Measurements from ENCODE around the gene SCN4A. TPM values are rescaled to one million over a fixed set of nuclear protein-coding genes. Genes with fewer than 3 reads are reported as not detected.

SCN4A gene
- total RNA-seq, 4 donors from 2014 or later: 0.80 to 1.5 (median 0.81) TPM

DNA sequence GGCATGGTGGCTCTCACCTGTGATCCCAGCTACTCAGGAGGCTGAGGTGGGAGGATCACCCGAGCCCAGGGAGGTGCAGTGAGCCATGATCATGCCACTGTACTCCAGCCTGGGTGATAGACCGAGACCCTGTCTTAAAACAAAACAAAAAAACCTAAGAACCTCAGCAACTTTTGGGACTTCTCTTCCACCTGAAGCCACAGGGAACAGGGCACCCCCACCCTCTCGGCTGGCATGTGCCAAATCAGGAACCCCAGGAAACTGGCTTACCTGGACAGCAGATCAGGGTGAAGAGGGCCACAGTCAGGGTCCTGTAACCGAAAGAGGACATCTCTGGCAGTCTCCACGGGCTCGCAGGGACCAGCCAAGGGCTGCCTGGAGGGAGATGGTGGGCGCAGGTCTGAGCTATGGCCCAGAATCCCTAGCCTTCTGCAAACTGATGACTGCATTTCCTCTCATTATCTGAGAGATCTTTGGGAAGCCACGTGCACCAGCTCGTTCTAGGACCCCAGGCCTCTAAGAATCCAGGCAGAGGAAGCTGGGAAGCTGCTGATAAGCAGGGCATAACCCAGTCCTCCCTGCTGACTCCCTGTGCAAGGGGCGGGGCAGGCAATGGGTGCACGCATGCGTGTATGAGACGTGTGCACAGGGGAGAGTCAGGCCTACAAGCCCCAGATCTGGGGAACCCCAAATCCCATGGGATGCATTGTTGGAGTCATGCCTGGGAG is 33.8 kb upstream of the SCN4A start:
- peak in 1 of 2 donors; percentile 85 for DNase-seq (ENCODE audit: low spot score in 2 of 2)

DNA sequence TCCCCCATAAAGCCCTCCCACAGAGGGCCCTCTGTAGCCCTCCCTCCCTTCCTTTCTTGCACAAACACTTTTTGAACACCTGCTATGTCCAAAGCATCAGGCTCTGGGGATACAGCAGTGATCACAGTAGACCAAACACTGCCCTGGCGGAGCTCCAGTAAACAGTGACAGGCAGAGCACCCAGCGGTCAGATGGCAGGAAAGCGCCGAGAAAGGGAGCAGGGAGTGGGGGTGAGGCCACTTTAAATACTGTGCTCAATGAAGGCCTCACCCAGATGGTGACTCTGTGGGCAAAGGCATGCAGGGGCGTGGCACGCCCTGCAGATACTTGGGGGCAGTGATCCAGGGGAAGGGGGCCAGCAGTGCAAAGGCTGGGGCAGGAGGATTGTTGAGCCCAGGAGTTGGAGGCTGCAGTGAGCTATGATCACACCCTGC is 33.0 kb upstream of the SCN4A start:
- DNase-seq (ENCODE audit: low spot score in 2 of 2): peak in 1 of 2 donors; percentile 87
- TF ChIP-seq, protein P1, sequence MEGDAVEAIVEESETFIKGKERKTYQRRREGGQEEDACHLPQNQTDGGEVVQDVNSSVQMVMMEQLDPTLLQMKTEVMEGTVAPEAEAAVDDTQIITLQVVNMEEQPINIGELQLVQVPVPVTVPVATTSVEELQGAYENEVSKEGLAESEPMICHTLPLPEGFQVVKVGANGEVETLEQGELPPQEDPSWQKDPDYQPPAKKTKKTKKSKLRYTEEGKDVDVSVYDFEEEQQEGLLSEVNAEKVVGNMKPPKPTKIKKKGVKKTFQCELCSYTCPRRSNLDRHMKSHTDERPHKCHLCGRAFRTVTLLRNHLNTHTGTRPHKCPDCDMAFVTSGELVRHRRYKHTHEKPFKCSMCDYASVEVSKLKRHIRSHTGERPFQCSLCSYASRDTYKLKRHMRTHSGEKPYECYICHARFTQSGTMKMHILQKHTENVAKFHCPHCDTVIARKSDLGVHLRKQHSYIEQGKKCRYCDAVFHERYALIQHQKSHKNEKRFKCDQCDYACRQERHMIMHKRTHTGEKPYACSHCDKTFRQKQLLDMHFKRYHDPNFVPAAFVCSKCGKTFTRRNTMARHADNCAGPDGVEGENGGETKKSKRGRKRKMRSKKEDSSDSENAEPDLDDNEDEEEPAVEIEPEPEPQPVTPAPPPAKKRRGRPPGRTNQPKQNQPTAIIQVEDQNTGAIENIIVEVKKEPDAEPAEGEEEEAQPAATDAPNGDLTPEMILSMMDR (IDR thresholded peaks at IDR 0.05): no peak
- no peak for TF ChIP-seq POLR2A (IDR thresholded peaks at IDR 0.05)
- 28 to 44% methylated on average over 6 of the region's 6 CpGs for WGBS, 2 donors
- no peak overlapping the region for H3K4me3 ChIP-seq (ENCODE audit: low read depth, poor library complexity, severe bottlenecking)
- intact Hi-C loops (cut with DNase I; ENCODE audit: low total_unique reads): no loop called here

More for the DNA sequence above, 33.8 kb upstream of the SCN4A start:
- intact Hi-C loops (cut with DNase I; ENCODE audit: low total_unique reads): no loop called here
- no peak overlapping the region for H3K4me3 ChIP-seq (ENCODE audit: low read depth, poor library complexity, severe bottlenecking)
- 59 to 69% methylated on average over 12 to 13 of the region's 13 CpGs for WGBS, 2 donors
- no peak for TF ChIP-seq POLR2A (IDR thresholded peaks at IDR 0.05)
- TF ChIP-seq, protein P1 (IDR thresholded peaks at IDR 0.05): no peak

DNA sequence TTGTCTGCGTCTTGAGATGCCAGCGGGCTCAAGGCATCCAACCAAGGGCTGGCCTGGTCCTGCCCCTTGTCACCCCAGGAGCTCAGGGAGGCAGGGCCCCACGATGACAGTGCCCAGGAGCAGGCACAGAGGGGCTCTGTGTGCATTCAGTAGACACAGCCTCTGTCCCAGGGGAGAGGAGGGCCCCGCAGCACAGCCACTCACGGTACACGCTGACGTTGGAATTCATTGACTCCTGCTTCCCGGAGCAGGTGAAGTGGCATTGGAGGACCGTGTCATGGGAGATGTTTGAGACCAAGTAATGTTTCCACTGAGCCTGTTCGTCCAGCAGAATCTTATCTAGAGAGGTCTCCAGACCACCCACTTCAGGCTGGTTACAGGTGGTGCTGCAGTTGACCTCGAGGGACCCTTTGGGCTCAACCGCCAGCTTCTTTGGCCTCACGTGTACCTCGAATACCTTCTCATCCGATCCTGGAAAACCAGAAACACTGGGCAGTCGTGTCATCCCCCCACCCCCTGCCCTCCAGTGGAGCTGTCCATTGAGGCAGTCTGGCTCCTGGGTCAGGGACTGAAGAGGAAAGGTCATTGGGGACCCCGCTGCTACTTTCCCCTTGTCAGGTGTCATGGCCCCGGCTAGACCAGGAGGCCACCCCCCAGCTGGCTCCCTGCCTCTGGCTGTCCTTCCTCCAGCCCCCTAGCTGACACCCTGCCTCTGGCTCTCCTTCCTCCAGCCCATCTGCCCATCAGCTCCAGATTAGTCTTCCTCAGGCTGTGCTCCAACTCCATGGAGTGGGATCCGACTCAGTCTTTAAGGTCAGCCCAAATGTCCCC is 32.4 kb upstream of the SCN4A start:
- TF ChIP-seq, protein P1 (IDR thresholded peaks at IDR 0.05): no peak
- no peak for TF ChIP-seq POLR2A (IDR thresholded peaks at IDR 0.05)
- 80 to 84% methylated on average over 19 of the region's 19 CpGs for WGBS, 2 donors
- intact Hi-C loops (cut with DNase I; ENCODE audit: low total_unique reads): no loop called here
- DNase-seq (ENCODE audit: low spot score in 2 of 2): peak in 1 of 2 donors; percentile 72
- H3K4me3 ChIP-seq (ENCODE audit: low read depth, poor library complexity, severe bottlenecking): no peak overlapping the region

DNA sequence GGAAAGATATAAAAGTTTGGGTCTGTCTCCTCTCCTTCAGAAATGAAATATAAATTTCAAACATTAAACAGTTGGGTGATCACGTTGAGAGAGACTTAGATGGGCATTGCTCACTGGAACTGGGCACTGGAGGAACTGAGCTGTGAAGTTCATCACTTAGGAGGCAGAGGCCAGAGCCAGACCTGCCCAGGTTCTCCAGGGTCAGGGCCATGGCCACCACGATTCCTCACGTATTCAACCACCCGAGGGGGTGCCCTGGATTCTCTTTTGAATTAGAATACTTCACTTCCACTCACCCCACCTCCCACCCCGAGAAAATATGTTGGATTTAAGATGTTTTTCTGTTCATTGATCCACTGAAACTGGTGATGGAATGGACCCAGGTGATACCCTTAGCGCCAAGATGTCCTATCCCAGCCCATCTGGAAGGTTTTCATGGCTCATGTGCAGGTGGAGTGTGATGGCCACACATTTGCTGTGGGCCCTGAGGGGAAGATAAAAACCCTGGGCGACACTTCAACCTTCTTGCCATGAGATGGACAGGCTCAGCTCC is 31.6 kb upstream of the SCN4A start:
- WGBS, 2 donors: 92 to 94% methylated on average over 7 of the region's 7 CpGs
- no peak for TF ChIP-seq POLR2A (IDR thresholded peaks at IDR 0.05)
- TF ChIP-seq, protein P1 (IDR thresholded peaks at IDR 0.05): no peak
- H3K4me3 ChIP-seq (ENCODE audit: low read depth, poor library complexity, severe bottlenecking): no peak overlapping the region
- peak in 1 of 2 donors; percentile 59 for DNase-seq (ENCODE audit: low spot score in 2 of 2)
- intact Hi-C loops (cut with DNase I; ENCODE audit: low total_unique reads): no loop called here

DNA sequence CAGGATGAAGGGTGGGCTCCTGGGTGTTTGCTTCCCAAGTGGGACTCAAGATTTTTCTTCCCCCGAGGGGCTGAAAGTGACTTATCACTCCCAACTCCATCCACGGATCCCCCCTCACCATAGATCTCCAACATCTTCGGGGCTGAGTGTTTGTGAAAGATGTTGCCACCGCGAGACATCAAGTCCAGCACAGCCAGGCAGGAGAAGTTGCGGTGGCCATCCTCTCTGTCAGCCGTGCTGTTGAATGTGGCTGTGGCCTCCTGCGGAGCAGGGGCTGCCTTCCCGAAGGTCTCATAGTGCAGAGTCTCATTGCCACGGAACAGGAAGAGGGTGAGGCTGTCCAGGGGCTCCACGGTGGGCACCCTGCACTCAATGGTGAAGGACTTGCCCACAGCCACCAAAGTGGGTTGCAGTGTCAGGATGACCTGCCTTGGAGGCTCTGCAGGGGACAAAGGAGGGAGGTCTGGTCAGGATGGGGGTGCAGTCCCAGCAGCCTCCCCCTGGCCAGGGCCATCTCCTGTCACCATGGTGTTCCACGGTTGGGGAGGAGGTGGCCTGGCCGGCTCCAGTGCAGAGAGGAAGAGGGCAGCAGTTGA is 30.9 kb upstream of the SCN4A start:
- TF ChIP-seq, protein P1 (IDR thresholded peaks at IDR 0.05): no peak
- TF ChIP-seq POLR2A (IDR thresholded peaks at IDR 0.05): no peak
- intact Hi-C loops (cut with DNase I; ENCODE audit: low total_unique reads): no loop called here
- DNase-seq (ENCODE audit: low spot score in 2 of 2): peak in 1 of 2 donors; percentile 79
- no peak overlapping the region for H3K4me3 ChIP-seq (ENCODE audit: low read depth, poor library complexity, severe bottlenecking)
- 84 to 91% methylated on average over 13 of the region's 13 CpGs for WGBS, 2 donors
